Lower lobe of right lung (tissue), 2 donors: ENCODE data around the gene DBP. TPM values are rescaled to one million over a fixed set of nuclear protein-coding genes. Genes with fewer than 3 reads are reported as not detected.
A peak's percentile ranks its signal among the peaks of the same experiment; 100 is the strongest.

Source experiments
- ATAC-seq, 2 donors: fragments of 200-7000 bp; cut with Tn5 transposase; one replicate each; pipeline ENCODE4 v1.9.1; 2020 to 2022; ENCODE audit warnings: mild to moderate bottlenecking in 2 of 2, moderate library complexity in 2 of 2
- DNase-seq: peaks from one replicate; pipeline ENCODE4 v3.0.0-alpha.2; 2020
- H3K27ac ChIP-seq: fragments of 200-600 bp; one replicate; pipeline ENCODE4 v1.8.0; 2022
- H3K27me3 ChIP-seq: fragments of 200-600 bp; one replicate; pipeline ENCODE4 v1.8.0; 2022; ENCODE audit warnings: low read depth
- H3K36me3 ChIP-seq: fragments of 200-600 bp; one replicate; pipeline ENCODE4 v1.8.0; 2022; ENCODE audit warnings: mild to moderate bottlenecking
- H3K4me1 ChIP-seq: fragments of 200-600 bp; one replicate; pipeline ENCODE4 v1.8.0; 2022
- H3K4me3 ChIP-seq: fragments of 200-600 bp; one replicate; pipeline ENCODE4 v1.8.0; 2022; ENCODE audit warnings: mild to moderate bottlenecking
- H3K9me3 ChIP-seq: fragments of 200-600 bp; one replicate; pipeline ENCODE4 v1.8.0; 2022
- intact Hi-C: fragments of 100-400 bp; cut with DNase I; formaldehyde crosslinking; loops from one replicate; pipeline ENCODE4 v1.11.0; 2022
- total RNA-seq: library from RNA; stranded (reverse); fragmentation: NEBNext Ultra II Directional; extraction: Animal tissue kit (Norgen Biotek cat#: 25700); gene quantifications from one replicate; pipeline ENCODE4 v1.2.1, GENCODE V29; 2021
- TF ChIP-seq, protein P1 (sequence below): fragments of 200-600 bp; IDR thresholded peaks from one replicate; pipeline ENCODE4 v1.8.0; 2022; ENCODE audit warnings: antibody characterized with exemption, mild to moderate bottlenecking
- donor health status: DM: no; HTN: yes; CAD: no; lungs with severe emphysema.

DBP gene
- total RNA-seq, 1 donor from 2014 or later = 17.7 TPM

DNA sequence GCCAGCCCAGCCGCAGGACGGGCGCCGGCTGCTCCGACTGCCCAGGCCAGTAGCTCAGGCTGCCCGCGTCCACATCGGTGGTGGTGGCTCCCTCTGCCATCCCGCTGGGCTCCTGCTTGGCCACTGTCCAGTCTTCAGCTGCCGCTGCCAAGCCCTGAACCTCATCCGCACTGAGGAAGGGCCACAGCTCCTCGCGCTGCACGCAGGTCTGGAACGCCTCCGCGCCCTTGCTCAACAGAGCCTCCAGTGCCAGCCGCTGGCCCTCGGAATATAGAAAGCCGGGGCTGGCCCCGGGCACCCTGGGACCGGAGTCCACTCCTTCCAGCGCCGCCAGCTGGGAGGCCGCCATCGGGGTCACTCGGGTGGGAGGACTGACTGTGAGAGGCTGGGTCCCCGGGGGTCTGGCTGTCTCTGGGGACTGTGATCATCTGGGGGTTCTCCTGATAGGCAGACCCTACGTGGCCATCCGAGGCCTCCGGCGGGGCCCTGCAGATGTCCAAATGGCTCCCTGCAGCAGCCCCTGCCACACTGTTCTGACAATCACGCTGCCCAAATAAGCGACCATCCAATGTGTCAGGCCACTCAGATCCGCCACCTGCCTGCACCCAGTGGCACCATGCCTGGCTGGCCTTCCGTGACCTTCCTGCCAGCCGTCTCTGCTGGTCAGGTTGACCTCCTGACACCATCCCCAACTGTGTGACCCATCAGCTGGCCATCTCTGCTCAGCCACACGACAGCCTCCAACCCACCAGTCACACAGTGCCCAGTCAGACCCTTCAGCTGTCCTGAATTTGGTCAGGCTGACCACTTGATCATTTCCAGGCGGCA lies 23.9 kb downstream of the DBP start:
- ATAC-seq = peak in 1 of 2 donors; percentile 2
- H3K4me1 ChIP-seq = peaks cover 31% of the 10 kb centered on the region
- peak overlapping the region; percentile 48 for H3K4me3 ChIP-seq

DNA sequence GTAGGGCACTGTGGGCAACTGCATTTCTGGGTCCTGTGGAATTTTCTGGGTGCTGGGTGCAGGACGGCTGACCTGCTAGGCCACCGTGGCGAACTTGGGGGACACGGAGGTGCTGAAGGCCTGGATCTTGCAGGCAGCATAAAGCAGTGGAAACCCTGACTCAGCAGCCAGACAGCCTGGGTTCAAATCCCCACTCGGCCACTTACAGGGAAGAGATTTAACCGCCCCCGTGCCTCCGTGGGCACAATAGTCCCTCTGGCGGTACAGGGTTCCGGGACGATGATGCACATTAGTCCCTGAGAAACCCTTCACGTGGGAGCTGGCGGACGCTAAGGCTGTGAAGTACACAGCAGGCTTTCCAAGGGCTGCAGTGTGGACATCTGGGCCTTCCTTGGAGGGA lies 25.3 kb downstream of the DBP start:
- TF ChIP-seq, protein P1, sequence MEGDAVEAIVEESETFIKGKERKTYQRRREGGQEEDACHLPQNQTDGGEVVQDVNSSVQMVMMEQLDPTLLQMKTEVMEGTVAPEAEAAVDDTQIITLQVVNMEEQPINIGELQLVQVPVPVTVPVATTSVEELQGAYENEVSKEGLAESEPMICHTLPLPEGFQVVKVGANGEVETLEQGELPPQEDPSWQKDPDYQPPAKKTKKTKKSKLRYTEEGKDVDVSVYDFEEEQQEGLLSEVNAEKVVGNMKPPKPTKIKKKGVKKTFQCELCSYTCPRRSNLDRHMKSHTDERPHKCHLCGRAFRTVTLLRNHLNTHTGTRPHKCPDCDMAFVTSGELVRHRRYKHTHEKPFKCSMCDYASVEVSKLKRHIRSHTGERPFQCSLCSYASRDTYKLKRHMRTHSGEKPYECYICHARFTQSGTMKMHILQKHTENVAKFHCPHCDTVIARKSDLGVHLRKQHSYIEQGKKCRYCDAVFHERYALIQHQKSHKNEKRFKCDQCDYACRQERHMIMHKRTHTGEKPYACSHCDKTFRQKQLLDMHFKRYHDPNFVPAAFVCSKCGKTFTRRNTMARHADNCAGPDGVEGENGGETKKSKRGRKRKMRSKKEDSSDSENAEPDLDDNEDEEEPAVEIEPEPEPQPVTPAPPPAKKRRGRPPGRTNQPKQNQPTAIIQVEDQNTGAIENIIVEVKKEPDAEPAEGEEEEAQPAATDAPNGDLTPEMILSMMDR = no peak
- no peaks in the 10 kb centered on the region for H3K27me3 ChIP-seq
- H3K4me3 ChIP-seq = no peak overlapping the region
- no peak overlapping the region for H3K27ac ChIP-seq
- DNase-seq (no peak), ATAC-seq (no peak)
- H3K4me1 ChIP-seq = peaks cover 17% of the 10 kb centered on the region
- intact Hi-C loops = no loop called here
- no peaks in the 10 kb centered on the region for H3K9me3 ChIP-seq
- H3K36me3 ChIP-seq = peaks cover 23% of the 10 kb centered on the region

More for the DNA sequence above, 23.9 kb downstream of the DBP start:
- intact Hi-C loops = no loop called here
- Histone ChIP-seq H3K36me3 (peaks cover 32% of the 10 kb centered on the region), H3K9me3 (no peaks in the 10 kb centered on the region), H3K27me3 (no peaks in the 10 kb centered on the region), H3K27ac (peak overlapping the region; percentile 81)
- TF ChIP-seq, protein P1 = no peak
- DNase-seq = no peak

DNA sequence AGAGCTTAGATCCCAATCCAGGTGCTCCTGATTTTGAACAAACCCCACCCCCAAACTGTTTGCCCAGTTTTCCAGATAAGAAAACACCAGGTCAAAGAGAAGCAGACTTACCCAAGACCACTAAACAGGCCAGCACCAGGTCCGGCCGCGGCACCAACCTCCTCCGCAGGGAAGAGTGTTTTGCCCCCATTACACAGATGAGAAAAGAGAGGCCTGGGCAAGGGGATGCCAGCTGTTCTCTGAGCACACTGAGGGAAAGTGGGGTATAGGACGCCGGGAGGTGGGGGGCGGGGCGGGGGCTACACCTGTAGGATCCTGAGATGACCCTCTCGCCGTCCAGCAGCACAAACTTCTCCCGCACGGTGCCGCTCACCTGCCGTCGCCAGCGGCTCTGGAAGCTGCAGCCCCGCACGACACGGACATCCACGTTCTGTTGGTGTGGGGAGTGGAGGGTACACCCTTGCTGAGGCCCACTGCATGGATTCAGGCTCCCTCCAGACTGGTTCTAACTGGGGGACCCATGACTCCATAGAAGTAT lies 27.5 kb downstream of the DBP start:
- DNase-seq (no peak), ATAC-seq (no peak)
- H3K4me3 ChIP-seq = no peak overlapping the region
- no peaks in the 10 kb centered on the region for H3K4me1 ChIP-seq
- H3K27ac ChIP-seq = no peak overlapping the region
- intact Hi-C loops = no loop called here
- H3K36me3 ChIP-seq = peaks cover under 1% of the 10 kb centered on the region
- no peaks in the 10 kb centered on the region for H3K27me3 ChIP-seq
- TF ChIP-seq, protein P1 = no peak
- H3K9me3 ChIP-seq = no peaks in the 10 kb centered on the region

DNA sequence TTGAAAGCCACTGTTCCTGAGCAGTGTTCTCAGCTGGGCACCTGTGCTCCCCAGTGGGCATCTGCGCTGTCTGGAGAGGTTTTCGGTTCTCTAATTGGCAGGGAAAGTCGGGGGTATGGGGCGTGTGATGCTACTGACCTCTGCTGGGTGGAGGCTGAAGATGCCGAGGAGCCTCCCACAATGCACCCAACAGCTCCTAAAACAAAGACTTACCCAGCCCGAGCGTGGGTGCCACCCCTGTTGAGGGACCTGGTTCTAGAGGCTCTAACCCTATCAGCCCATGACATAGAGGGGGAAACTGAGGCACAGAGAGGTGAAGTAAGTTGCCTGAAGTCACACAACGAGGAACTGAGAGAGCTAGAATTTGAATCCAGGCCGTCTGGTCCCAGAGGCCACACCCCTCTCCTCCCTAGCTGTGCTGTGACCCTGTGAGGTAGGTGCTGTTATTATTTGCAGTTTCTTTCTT lies 28.3 kb downstream of the DBP start:
- TF ChIP-seq, protein P1 = peak; percentile 40
- Histone ChIP-seq H3K27ac (no peak overlapping the region), H3K4me1 (no peaks in the 10 kb centered on the region), H3K4me3 (no peak overlapping the region), H3K27me3 (no peaks in the 10 kb centered on the region), H3K36me3 (no peaks in the 10 kb centered on the region), H3K9me3 (no peaks in the 10 kb centered on the region)
- intact Hi-C loops = no loop called here
- ATAC-seq = peak; percentile 52 to 56
- no peak for DNase-seq

DNA sequence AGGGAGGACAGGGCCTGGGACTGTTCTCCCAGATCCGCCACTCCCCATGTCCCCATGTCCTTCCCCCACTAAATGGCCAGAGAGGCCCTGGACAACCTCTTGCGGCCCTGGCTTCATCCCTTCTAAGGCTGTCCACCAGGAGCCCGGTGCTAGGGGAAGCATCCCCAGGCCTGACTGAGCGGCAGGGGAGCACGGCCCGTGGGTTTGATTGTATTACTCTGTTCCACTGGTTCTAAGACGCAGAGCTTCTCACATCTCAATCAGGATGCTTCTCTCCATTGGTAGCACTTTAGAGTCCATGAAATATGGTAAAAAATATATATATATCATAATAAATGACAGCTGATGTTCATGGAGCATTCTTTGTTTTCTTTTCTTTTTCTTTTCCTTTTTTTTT lies 29.8 kb downstream of the DBP start:
- H3K27me3 ChIP-seq = no peaks in the 10 kb centered on the region
- ATAC-seq = no peak
- no peaks in the 10 kb centered on the region for H3K36me3 ChIP-seq
- no peak for DNase-seq
- H3K27ac ChIP-seq = no peak overlapping the region
- no peaks in the 10 kb centered on the region for H3K4me1 ChIP-seq
- intact Hi-C loops = no loop called here
- no peak overlapping the region for H3K4me3 ChIP-seq
- no peaks in the 10 kb centered on the region for H3K9me3 ChIP-seq
- TF ChIP-seq, protein P1 = no peak
